PC-3 (cell line): ENCODE data around the gene CMTM5. TPM values are rescaled to one million over a fixed set of nuclear protein-coding genes. Genes with fewer than 3 reads are reported as not detected.

ENCODE experiments used
- ATAC-seq: fragments of 200-7000 bp; cut with Tn5 transposase; 2 replicates; pipeline ENCODE4 v1.9.1; 2020; ENCODE audit warnings: mild to moderate bottlenecking, moderate library complexity
- BruUV-seq: library from RNA; stranded (reverse); fragments of 400-500 nt; replicated peaks from 2 replicates; lab custom pipeline; 2021; lab: Mats Ljungman, UMichigan
- CTCF ChIA-PET: fragments of 300-600 bp; sonication (Branson Sonifier 250); formaldehyde crosslinking; loops from one replicate; lab custom pipeline; 2022; ENCODE audit warnings: antibody characterized with exemption; lab: Charles Lee
- POLR2A ChIA-PET: fragments of 300-600 bp; sonication (Branson Sonifier 250); formaldehyde crosslinking; loops from one replicate; lab custom pipeline; 2022; ENCODE audit warnings: antibody characterized with exemption; ENCODE audit not compliant: unreplicated experiment; lab: Charles Lee
- DNase-seq: peaks from one replicate; pipeline ENCODE4 v3.0.0-alpha.2; 2015
- H2AFZ ChIP-seq: fragments of 300-600 bp; sonication (generic); 2 replicates; pipeline ENCODE4 v1.6.0; 2016; ENCODE audit warnings: antibody characterized with exemption, low read length
- H3F3A ChIP-seq: fragments of 300-600 bp; sonication (generic); one replicate; pipeline ENCODE4 v1.6.0; 2017; ENCODE audit warnings: antibody characterized with exemption, low read length, control low read depth, mild to moderate bottlenecking; ENCODE audit not compliant: unreplicated experiment
- H3K27ac ChIP-seq: fragments of 300-600 bp; sonication (generic); 2 replicates; pipeline ENCODE4 v1.5.1; 2016; ENCODE audit warnings: mild to moderate bottlenecking, low read length
- H3K27me3 ChIP-seq: fragments of 300-600 bp; sonication (generic); 2 replicates; pipeline ENCODE4 v1.6.1; 2016; ENCODE audit warnings: low read length, mixed read lengths
- H3K36me3 ChIP-seq: fragments of 300-600 bp; sonication (generic); 2 replicates; pipeline ENCODE4 v1.6.1; 2016; ENCODE audit warnings: low read depth, mixed run types, low read length, mixed read lengths
- H3K4me1 ChIP-seq: fragments of 300-600 bp; sonication (generic); 2 replicates; pipeline ENCODE4 v1.5.1; 2016; ENCODE audit warnings: low read length; ENCODE audit not compliant: insufficient read depth
- H3K4me2 ChIP-seq: fragments of 300-600 bp; sonication (generic); 2 replicates; pipeline ENCODE4 v1.6.0; 2016; ENCODE audit warnings: low read length
- H3K4me3 ChIP-seq: fragments of 300-600 bp; sonication (generic); 2 replicates; pipeline ENCODE4 v1.5.1; 2016; ENCODE audit warnings: mild to moderate bottlenecking, low read length, mixed read lengths
- H3K79me2 ChIP-seq: fragments of 300-600 bp; sonication (generic); 2 replicates; pipeline ENCODE4 v1.6.1; 2017; ENCODE audit warnings: low read length, mixed read lengths
- H3K9ac ChIP-seq: fragments of 300-600 bp; sonication (generic); 2 replicates; pipeline ENCODE4 v1.6.0; 2016; ENCODE audit warnings: mild to moderate bottlenecking, low read length
- H3K9me2 ChIP-seq: fragments of 300-600 bp; sonication (generic); replicated peaks from 2 replicates; pipeline ENCODE4 v1.6.1; 2016; ENCODE audit warnings: mixed run types, low read length, mixed read lengths
- H3K9me3 ChIP-seq: fragments of 300-600 bp; sonication (generic); 2 replicates; pipeline ENCODE4 v1.6.1; 2016; ENCODE audit warnings: low read length, mixed read lengths
- H4K20me1 ChIP-seq: fragments of 300-600 bp; sonication (generic); 2 replicates; pipeline ENCODE4 v1.6.1; 2016; ENCODE audit warnings: low read length, mixed read lengths
- CTCF ChIP-seq: fragments of 300-600 bp; sonication (generic); conservative IDR thresholded peaks from 2 replicates; pipeline ENCODE4 v1.5.1; 2017; ENCODE audit warnings: antibody characterized with exemption, low read depth, mild to moderate bottlenecking, low read length
- EZH2 ChIP-seq: fragments of 300-600 bp; sonication (generic); IDR thresholded peaks from one replicate; pipeline ENCODE4 v1.6.1; 2017; ENCODE audit warnings: antibody characterized with exemption, mild to moderate bottlenecking, low read length; ENCODE audit not compliant: unreplicated experiment
- EZH2phosphoT487 ChIP-seq: fragments of 300-600 bp; sonication (generic); IDR thresholded peaks from 2 replicates; pipeline ENCODE4 v1.6.1; 2018; ENCODE audit warnings: mild to moderate bottlenecking, antibody characterized with exemption, low read length, borderline replicate concordance
- intact Hi-C: fragments of 100-400 bp; cut with micrococcal nuclease; formaldehyde crosslinking; loops from 2 replicates; pipeline ENCODE4 v1.9.0; 2023
- total RNA-seq: library from RNA; depleted of rRNA; stranded (reverse); fragments of >200 nt; gene quantifications from 2 replicates; pipeline ENCODE4 v1.2.3, GENCODE V29; 2014

CMTM5 gene
- total RNA-seq, 1 experiment from 2014 or later = not detected

GRCh38 chr14:23379366-23380196 lies 2.7 kb downstream of the CMTM5 start:
- no peak overlapping the region for H2AFZ ChIP-seq
- intact Hi-C loops = loop anchor here (1.0 kb wide), 2 partner anchors 51 to 114 kb away; no protein-coding TSS in a partner anchor
- H3K4me1 ChIP-seq = no peaks in the 10 kb centered on the region
- no peak overlapping the region for H3K4me2 ChIP-seq
- no peaks in the 10 kb centered on the region for H3K36me3 ChIP-seq
- no peaks in the 10 kb centered on the region for H4K20me1 ChIP-seq
- CTCF ChIA-PET = interaction anchor here (0.6 to 1.3 kb wide), 4 partner anchors 43 to 311 kb away, joined by 3 to 11 read pairs (median 6); partner anchors contain the start of gene AP1G2
- POLR2A ChIA-PET = no interaction called here
- H3K79me2 ChIP-seq = no peaks in the 10 kb centered on the region
- ATAC-seq (peak; percentile 91), DNase-seq (peak; percentile 81)
- TF ChIP-seq EZH2 (no peak), CTCF (peak; percentile 94), EZH2phosphoT487 (no peak)
- no peaks in the 10 kb centered on the region for H3F3A ChIP-seq
- BruUV-seq = no TSS peak
- peaks cover 27% of the 10 kb centered on the region for H3K27me3 ChIP-seq
- no peak overlapping the region for H3K27ac ChIP-seq
- no peaks in the 10 kb centered on the region for H3K9me2 ChIP-seq
- H3K9me3 ChIP-seq = no peaks in the 10 kb centered on the region
- no peak overlapping the region for H3K9ac ChIP-seq
- no peak overlapping the region for H3K4me3 ChIP-seq

GRCh38 chr14:23380197-23380914 lies 3.5 kb downstream of the CMTM5 start:
- Histone ChIP-seq H3K9me2 (no peaks in the 10 kb centered on the region), H4K20me1 (no peaks in the 10 kb centered on the region), H3K4me1 (no peaks in the 10 kb centered on the region), H3F3A (no peaks in the 10 kb centered on the region), H3K9me3 (no peaks in the 10 kb centered on the region), H3K9ac (no peak overlapping the region), H2AFZ (no peak overlapping the region), H3K36me3 (no peaks in the 10 kb centered on the region), H3K4me3 (no peak overlapping the region), H3K27me3 (peaks cover 35% of the 10 kb centered on the region), H3K79me2 (no peaks in the 10 kb centered on the region), H3K27ac (no peak overlapping the region), H3K4me2 (no peak overlapping the region)
- intact Hi-C loops = loop anchor here (1.0 kb wide), 2 partner anchors 52 to 115 kb away; no protein-coding TSS in a partner anchor
- no TSS peak for BruUV-seq
- DNase-seq (no peak), ATAC-seq (no peak)
- POLR2A ChIA-PET = no interaction called here
- TF ChIP-seq CTCF = 0 out of 2 replicates have a peak, but pooled peaks have one; percentile 18
- TF ChIP-seq EZH2 = no peak
- CTCF ChIA-PET = interaction anchor here (0.6 to 1.3 kb wide), 4 partner anchors 43 to 311 kb away, joined by 3 to 11 read pairs (median 6); partner anchors contain the start of gene AP1G2
